Measurements from ENCODE around the gene EXT2.

GRCh38 chr11:44104481-44105294, 9.2 kb downstream of the EXT2 start:
- no peak for TF ChIP-seq CTCF (IDR thresholded peaks at IDR 0.05)
- no peak for TF ChIP-seq POLR2A (IDR thresholded peaks at IDR 0.05)
